B cell (primary cell): ENCODE results near the gene AAK1.

Experiments used
- EZH2 ChIP-seq: IDR thresholded peaks from 2 replicates; pipeline ENCODE4 v1.6.1; 2012; ENCODE audit warnings: borderline replicate concordance, low read depth, mild to moderate bottlenecking, moderate library complexity, low read length; ENCODE audit not compliant: insufficient read depth, poor library complexity, severe bottlenecking
- TF ChIP-seq, protein P1 (sequence below): fragments of 200-600 bp; IDR thresholded peaks from one replicate; pipeline ENCODE4 v1.8.0; 2022; ENCODE audit warnings: antibody characterized with exemption, mild to moderate bottlenecking

- no peak for TF ChIP-seq EZH2
- TF ChIP-seq, protein P1, sequence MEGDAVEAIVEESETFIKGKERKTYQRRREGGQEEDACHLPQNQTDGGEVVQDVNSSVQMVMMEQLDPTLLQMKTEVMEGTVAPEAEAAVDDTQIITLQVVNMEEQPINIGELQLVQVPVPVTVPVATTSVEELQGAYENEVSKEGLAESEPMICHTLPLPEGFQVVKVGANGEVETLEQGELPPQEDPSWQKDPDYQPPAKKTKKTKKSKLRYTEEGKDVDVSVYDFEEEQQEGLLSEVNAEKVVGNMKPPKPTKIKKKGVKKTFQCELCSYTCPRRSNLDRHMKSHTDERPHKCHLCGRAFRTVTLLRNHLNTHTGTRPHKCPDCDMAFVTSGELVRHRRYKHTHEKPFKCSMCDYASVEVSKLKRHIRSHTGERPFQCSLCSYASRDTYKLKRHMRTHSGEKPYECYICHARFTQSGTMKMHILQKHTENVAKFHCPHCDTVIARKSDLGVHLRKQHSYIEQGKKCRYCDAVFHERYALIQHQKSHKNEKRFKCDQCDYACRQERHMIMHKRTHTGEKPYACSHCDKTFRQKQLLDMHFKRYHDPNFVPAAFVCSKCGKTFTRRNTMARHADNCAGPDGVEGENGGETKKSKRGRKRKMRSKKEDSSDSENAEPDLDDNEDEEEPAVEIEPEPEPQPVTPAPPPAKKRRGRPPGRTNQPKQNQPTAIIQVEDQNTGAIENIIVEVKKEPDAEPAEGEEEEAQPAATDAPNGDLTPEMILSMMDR = no peak
These were observed 87.5 kb downstream of the AAK1 start for GRCh38 chr2:69556008-69556407.
